Vagina (tissue), 2 donors: ENCODE results near the gene CCDC141. TPM values are rescaled to one million over a fixed set of nuclear protein-coding genes. Genes with fewer than 3 reads are reported as not detected.

Source experiments
- DNase-seq, 2 donors: peaks; one replicate each; pipeline ENCODE4 v3.0.0-alpha.2; 2017; ENCODE audit errors: extremely low spot score in 2 of 2
- H3K27ac ChIP-seq: fragments of 200-600 bp; sonication (generic); one replicate; pipeline ENCODE4 v1.5.1; 2019
- H3K27me3 ChIP-seq: fragments of 200-600 bp; sonication (generic); one replicate; pipeline ENCODE4 v1.5.1; 2019
- H3K36me3 ChIP-seq, 2 donors: fragments of 200-600 bp; sonication (generic); one replicate each; pipeline ENCODE4 v1.5.1; 2017 to 2019
- H3K4me1 ChIP-seq: fragments of 200-600 bp; sonication (generic); one replicate; pipeline ENCODE4 v1.5.1; 2019
- H3K4me3 ChIP-seq, 2 donors: fragments of 200-600 bp; sonication (generic); 1 replicate in 1 of 2; 2 replicates in 1 of 2; pipeline ENCODE4 v1.5.1; 2016 to 2019
- H3K9me3 ChIP-seq: fragments of 200-600 bp; sonication (generic); one replicate; pipeline ENCODE4 v1.5.1; 2019
- CTCF ChIP-seq, 3 experiments: fragments of 450-650 bp in 2 of 3; fragments of 200-600 bp in 1 of 3; sonication (generic) in 1 of 3; IDR thresholded peaks; one replicate each; pipeline ENCODE4 v1.5.1; 2017 to 2019; ENCODE audit warnings: antibody characterized with exemption in 3 of 3, mild to moderate bottlenecking in 2 of 3, moderate library complexity in 2 of 3
- POLR2A ChIP-seq, 2 donors: fragments of 450-650 bp; IDR thresholded peaks; one replicate each; pipeline ENCODE4 v1.6.1; 2017; ENCODE audit warnings: antibody characterized with exemption in 2 of 2, mild to moderate bottlenecking in 2 of 2, moderate library complexity in 2 of 2
- POLR2AphosphoS5 ChIP-seq, 2 donors: sonication (generic); formaldehyde crosslinking; IDR thresholded peaks; one replicate each; pipeline ENCODE4 v1.9.0; 2017; ENCODE audit warnings: antibody characterized with exemption in 2 of 2, mild to moderate bottlenecking in 2 of 2, low read depth in 1 of 2; ENCODE audit not compliant: insufficient read depth in 1 of 2
- intact Hi-C: fragments of 100-400 bp; cut with DNase I; formaldehyde crosslinking; loops from one replicate; pipeline ENCODE4 v1.15.1; 2023
- total RNA-seq: library from RNA; depleted of rRNA; stranded (reverse); fragments of >200 nt; gene quantifications from one replicate; pipeline ENCODE4 v1.2.3, GENCODE V29; 2016

CCDC141 gene
- total RNA-seq, 1 donor from 2014 or later = 2.0 TPM

GRCh38 chr2:178884440-178884839 is 165.5 kb downstream of the CCDC141 start:
- no peak for DNase-seq
- H3K4me1 ChIP-seq = no peaks in the 10 kb centered on the region
- no peaks in the 10 kb centered on the region for H3K9me3 ChIP-seq
- intact Hi-C loops = no loop called here
- no peak overlapping the region for H3K4me3 ChIP-seq
- no peak overlapping the region for H3K27ac ChIP-seq
- TF ChIP-seq CTCF (IDR thresholded peaks at IDR 0.05) (no peak), POLR2AphosphoS5 (IDR thresholded peaks at IDR 0.05; ENCODE audit: insufficient read depth in 1 of 2, low read depth in 1 of 2) (no peak), POLR2A (IDR thresholded peaks at IDR 0.05) (no peak)
- H3K36me3 ChIP-seq = no peaks in the 10 kb centered on the region
- no peaks in the 10 kb centered on the region for H3K27me3 ChIP-seq

GRCh38 chr2:178882666-178883440 is 167.1 kb downstream of the CCDC141 start:
- no peaks in the 10 kb centered on the region for H3K9me3 ChIP-seq
- intact Hi-C loops = no loop called here
- H3K4me1 ChIP-seq = no peaks in the 10 kb centered on the region
- no peak for TF ChIP-seq POLR2A (IDR thresholded peaks at IDR 0.05)
- TF ChIP-seq POLR2AphosphoS5 (IDR thresholded peaks at IDR 0.05; ENCODE audit: insufficient read depth in 1 of 2, low read depth in 1 of 2) = no peak
- TF ChIP-seq CTCF (IDR thresholded peaks at IDR 0.05) = no peak
- H3K36me3 ChIP-seq = no peaks in the 10 kb centered on the region
- H3K27ac ChIP-seq = no peak overlapping the region
- DNase-seq = no peak
- no peak overlapping the region for H3K4me3 ChIP-seq
- no peaks in the 10 kb centered on the region for H3K27me3 ChIP-seq

GRCh38 chr2:178881075-178881474 is 168.9 kb downstream of the CCDC141 start:
- Histone ChIP-seq H3K4me1 (no peaks in the 10 kb centered on the region), H3K9me3 (no peaks in the 10 kb centered on the region), H3K27ac (no peak overlapping the region), H3K36me3 (no peaks in the 10 kb centered on the region), H3K27me3 (no peaks in the 10 kb centered on the region), H3K4me3 (no peak overlapping the region)
- DNase-seq = no peak
- TF ChIP-seq POLR2A (IDR thresholded peaks at IDR 0.05) = no peak
- TF ChIP-seq POLR2AphosphoS5 (IDR thresholded peaks at IDR 0.05; ENCODE audit: insufficient read depth in 1 of 2, low read depth in 1 of 2) = no peak
- TF ChIP-seq CTCF (IDR thresholded peaks at IDR 0.05) = no peak
- intact Hi-C loops = no loop called here

- Histone ChIP-seq H3K36me3 (no peaks in the 10 kb centered on the region), H3K27ac (no peak overlapping the region), H3K4me3 (no peak overlapping the region), H3K27me3 (no peaks in the 10 kb centered on the region), H3K9me3 (no peaks in the 10 kb centered on the region), H3K4me1 (no peaks in the 10 kb centered on the region)
- no peak for TF ChIP-seq POLR2A (IDR thresholded peaks at IDR 0.05)
- TF ChIP-seq CTCF (IDR thresholded peaks at IDR 0.05) = no peak
- TF ChIP-seq POLR2AphosphoS5 (IDR thresholded peaks at IDR 0.05; ENCODE audit: insufficient read depth in 1 of 2, low read depth in 1 of 2) = no peak
- intact Hi-C loops = no loop called here
- DNase-seq = no peak
Observed at GRCh38 chr2:178880257-178880656, 169.7 kb downstream of the CCDC141 start.

- Histone ChIP-seq H3K27me3 (no peaks in the 10 kb centered on the region), H3K27ac (no peak overlapping the region), H3K9me3 (no peaks in the 10 kb centered on the region), H3K4me3 (no peak overlapping the region), H3K4me1 (no peaks in the 10 kb centered on the region), H3K36me3 (no peaks in the 10 kb centered on the region)
- no peak for DNase-seq
- intact Hi-C loops = no loop called here
- no peak for TF ChIP-seq CTCF (IDR thresholded peaks at IDR 0.05)
- TF ChIP-seq POLR2A (IDR thresholded peaks at IDR 0.05) = no peak
- TF ChIP-seq POLR2AphosphoS5 (IDR thresholded peaks at IDR 0.05; ENCODE audit: insufficient read depth in 1 of 2, low read depth in 1 of 2) = no peak
Observed at GRCh38 chr2:178877874-178878273, 172.1 kb downstream of the CCDC141 start.
